Measurements from ENCODE around the gene EBF4.
A peak's percentile ranks its signal among the peaks of the same experiment; 100 is the strongest.

Gene EBF4

GRCh38 chr20:2700913-2701620 is 8.5 kb downstream of the EBF4 start:
- no peak for DNase-seq

DNA sequence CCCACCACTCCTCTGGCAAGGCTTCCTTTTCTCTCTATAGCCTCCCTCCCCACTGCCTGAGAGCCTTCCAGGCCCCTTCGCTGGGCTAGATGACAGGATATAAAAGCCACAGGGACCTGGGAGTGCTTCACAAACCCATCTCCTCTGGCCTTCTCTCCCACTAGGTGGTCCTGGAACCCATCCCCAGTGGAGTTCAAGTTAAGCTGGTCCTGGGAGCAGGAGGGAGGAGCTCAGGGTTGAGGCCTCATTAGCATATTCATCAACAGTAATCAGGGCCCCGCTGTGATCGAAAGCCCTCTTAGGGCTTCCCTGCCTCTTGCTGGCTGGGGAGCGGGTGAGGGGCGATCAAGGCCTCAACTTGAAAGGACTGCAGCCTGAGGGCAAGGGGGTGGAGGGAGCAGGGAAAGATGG is 9.1 kb downstream of the EBF4 start:
- DNase-seq, result no peak

GRCh38 chr20:2703716-2704475 is 11.3 kb downstream of the EBF4 start:
- DNase-seq, result no peak

GRCh38 chr20:2705931-2706645 is 13.5 kb downstream of the EBF4 start:
- no peak for DNase-seq

GRCh38 chr20:2706688-2707352 is 14.2 kb downstream of the EBF4 start:
- DNase-seq, result no peak

DNA sequence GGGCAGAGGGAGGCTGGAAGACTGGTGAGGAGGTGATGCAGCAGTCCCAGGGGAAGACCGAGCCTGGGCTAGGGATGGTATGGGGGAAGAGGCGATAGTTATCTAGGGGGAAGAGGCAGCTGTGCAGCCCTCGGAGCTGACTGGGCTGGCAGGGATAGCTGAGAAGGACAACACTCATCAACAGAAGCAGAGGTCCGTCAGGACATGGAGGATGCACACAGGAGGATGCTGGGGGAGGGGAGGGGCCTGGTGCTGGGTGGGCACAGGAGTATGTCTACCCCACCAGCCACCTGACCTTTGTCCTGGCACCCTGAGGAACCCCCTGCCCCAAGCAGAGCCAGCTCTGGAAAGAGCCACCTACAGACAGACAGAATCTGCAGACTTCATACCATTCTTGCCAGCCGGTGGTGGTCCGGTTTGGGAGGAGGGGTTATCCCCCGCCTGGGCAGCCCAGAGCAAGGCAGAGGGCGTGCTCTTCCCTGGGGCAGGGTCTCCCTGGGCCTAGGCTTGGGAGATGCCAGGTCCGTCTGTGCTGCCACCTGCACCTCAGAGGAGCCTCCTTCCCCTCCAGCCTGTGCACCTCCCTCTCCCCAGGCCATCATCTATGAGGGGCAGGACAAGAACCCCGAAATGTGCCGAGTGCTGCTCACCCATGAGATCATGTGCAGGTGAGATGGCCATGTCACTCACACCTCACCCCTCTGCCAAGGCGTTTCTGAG is 14.9 kb downstream of the EBF4 start:
- no peak for DNase-seq

DNA sequence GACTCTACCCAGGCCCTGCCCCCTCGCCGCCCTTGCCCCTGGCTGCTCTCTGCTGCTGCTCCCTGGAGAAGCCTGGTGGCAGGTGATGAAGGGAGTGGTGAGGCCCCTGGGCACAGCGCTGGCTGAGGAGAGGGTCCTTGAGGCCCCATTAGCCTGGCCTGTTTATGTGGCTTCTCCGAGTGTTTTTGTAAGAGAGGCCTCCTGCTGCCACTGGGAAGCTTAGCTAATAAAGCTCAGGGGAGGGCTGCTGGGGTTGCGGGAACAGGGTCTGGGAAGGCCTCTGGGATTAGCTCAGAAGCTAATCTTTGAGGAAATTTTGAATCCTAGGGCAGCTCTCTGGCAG is 15.5 kb downstream of the EBF4 start:
- no peak for DNase-seq

GRCh38 chr20:2708665-2709064 is 16.1 kb downstream of the EBF4 start:
- no peak for DNase-seq

DNA sequence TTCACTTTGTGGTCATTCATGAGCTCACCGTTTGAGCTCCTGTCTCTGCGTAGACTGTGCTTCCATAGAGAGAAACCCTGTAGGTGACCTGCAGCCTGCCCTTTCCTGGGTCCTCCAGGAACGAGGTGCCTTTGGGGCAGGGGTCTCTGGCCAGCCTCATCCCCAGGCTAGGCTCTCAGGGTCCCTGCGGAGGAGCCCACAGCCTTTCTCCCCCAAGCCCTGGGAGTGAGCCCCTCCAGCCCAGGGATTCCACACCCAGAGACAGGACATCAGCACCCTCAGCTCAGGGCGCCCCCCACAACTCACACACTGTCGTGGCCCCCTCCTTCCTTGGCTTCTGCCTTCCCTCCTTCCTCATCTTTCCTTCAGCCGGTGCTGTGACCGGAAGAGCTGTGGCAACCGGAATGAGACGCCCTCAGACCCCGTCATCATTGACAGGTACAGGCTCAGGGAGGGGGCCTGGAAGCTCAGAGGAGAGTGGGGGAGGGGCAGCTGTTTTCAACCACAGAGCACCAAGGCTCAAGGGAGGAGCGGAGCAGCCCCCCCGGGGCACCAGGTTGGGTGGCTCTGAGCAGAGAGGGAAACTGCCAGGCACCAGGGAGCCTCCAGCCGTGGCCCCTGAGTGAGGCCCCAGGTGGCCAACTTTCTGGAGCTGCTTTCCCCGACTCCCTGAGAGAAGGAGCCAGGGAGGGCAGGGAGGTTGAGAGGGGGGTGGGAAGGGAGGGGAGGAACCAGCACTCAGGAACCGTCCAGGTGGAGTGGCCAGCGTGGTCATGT is 16.8 kb downstream of the EBF4 start:
- no peak for DNase-seq

DNA sequence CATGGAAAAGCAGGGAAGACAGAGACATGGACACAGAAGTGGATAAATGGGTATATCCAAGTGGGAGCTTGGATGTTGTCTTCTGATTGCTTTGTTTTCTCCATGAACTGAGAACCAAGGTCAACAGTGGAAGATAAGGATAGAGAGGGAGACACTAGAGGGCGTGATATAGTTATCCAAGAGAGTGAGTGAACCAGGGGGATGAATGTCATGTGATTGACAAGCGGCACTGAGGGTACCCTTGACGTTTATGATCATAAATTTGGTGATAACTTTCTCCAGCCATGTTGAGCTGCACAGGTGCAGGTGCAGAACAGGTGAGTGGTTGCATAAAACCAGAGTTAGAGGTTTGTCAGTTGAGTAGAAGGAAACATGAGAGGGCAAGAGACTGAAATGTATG is 20.7 kb downstream of the EBF4 start:
- DNase-seq, result peak in 1 of 2 donors; percentile 61

DNA sequence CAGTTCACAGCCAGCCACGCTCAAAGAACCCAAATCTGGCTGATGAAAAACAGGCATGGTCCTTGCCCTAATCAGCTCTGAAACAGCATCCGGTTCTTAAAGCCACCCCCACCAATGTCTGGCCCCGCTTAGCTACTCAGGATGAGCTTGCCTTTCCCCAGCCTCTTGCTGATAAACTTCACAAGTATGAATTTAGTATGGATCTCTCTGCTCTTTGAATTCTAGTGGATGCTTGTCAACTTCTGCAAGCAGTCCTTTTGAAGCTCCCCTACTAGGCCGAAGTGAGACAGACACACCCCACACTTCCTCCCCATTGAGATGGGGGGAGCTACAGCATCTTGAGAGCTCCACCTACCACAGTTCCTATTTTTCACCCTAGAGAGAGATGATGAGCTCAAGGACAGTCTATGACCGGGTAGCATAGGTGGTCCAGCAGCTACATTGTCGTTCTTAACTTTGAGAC is 36.7 kb downstream of the EBF4 start:
- peak; percentile 55 to 58 for DNase-seq

DNA sequence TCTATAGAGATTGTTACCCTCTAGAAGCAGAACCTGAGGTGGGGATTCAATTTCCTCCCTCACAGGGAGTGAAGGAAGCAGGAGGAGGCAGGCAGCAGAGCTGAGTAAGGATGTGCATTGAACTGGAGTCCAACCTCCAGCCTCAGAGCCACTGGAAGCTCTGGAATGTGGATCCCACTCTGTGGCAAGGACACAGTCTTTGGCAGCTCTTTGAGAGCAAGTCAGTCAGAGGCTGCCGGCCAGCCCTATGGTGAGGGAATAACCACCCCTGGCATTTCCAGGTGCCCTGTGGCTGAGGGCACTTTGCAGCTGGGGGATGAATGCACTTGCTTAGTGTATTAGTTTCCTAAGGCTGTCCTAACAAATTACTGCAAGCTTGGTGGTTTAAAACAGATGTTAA is 37.2 kb downstream of the EBF4 start:
- no peak for DNase-seq

GRCh38 chr20:2734899-2735298 is 42.3 kb downstream of the EBF4 start:
- no peak for DNase-seq

GRCh38 chr20:2736441-2736840 is 43.9 kb downstream of the EBF4 start:
- no peak for DNase-seq

DNA sequence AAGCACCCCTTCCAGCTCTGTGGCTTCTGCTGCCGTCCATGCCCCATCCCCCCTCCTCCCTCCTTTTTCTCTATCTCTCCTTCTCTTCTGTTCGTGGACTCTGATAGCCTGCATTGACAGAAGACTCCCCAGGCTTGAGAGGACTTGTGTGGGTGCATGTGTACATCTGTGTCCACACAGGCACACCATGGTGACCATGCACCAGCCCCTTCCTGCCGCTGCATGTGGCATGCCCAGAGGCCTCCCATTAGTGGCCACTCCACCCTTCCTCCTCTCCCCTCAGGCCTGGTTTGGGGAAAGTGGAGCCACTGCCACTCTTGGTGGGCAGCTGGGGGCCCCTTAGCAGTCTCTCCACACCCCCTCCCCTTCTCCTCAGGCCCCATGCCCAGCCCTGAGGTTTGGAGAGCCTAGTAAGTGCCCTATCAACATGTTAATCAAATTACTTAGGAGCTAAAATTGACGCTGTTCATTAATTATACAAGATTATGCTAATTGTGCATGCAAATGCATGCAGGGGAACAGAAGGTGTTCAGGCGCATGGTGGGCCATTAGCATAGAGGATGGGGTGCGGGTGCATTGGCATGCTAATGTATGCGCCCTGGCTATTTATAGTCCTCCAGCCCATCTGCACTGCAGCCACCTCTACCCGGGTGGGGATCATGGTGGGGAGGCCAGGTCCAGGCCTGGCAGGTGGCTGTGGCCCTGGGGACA is 45.9 kb downstream of the EBF4 start:
- DNase-seq, result no peak

- no peak for DNase-seq
Measured at GRCh38 chr20:2739042-2739398, 46.4 kb downstream of the EBF4 start.

GRCh38 chr20:2740702-2741101 is 48.1 kb downstream of the EBF4 start:
- no peak for DNase-seq

- DNase-seq, result peak; percentile 23 to 56
Measured at GRCh38 chr20:2741463-2741862, 48.9 kb downstream of the EBF4 start.

- DNase-seq, result no peak
Measured at GRCh38 chr20:2741881-2742280, 49.3 kb downstream of the EBF4 start.

DNA sequence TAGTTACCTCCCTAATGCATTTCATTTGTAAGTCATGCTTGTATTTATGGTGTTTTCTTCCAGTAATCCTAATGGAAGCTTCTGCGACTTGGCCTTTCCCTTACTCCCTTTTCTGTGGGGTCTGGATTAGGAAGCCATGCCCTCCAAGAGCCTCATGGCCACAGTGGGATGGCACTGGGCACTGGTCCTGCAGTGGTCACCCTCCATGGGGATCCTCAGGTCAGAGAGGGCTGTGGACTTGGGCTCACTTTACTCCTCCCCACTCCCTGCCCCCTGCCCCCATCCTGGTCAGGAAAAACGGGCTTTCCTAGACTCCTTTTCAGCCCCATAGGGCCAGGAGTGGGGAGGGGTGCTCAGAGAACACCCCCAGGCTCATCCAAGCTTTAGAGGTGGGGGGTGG is 49.9 kb downstream of the EBF4 start:
- no peak for DNase-seq

DNA sequence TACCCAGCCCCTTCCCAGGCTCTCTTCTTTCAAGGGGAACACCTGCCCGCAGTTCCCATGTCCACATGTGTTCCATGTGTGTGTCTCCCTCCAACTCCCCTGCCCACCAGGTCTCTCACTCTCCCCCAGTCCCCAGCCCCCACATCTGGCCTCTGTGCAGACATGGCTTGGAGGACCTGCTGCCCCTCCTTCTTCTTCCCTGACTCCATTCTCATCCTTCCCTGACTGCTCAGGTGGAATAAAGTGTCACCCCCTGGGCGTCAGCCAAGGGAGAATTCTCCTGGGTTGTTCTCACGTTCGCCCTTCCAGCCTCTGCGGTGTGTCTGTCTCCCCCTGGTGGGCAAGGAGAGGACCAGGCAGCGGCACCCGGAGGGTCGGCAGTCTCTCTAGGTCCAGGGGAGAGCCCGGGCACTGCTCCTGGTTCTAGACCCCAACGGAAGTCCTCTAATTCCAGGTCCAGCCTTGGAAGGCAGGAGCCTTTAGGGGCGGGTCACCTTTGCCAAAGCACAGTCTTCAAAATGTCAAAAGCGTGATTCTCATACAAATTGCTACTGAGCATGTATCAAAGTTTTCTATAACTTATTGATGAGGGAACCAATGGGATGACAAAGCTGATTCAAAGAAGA is 50.5 kb downstream of the EBF4 start:
- DNase-seq, result peak; percentile 75 to 80

Data from CD4-positive, alpha-beta T cell treated with Interleukin-1 beta for 1 hour (primary cell).